Panc1 (cell line): ENCODE results near the gene MRC2. TPM values are rescaled to one million over a fixed set of nuclear protein-coding genes. Genes with fewer than 3 reads are reported as not detected.

Experiments
- ATAC-seq: fragments of 200-7000 bp; cut with Tn5 transposase; 2 replicates; pipeline ENCODE4 v1.9.1; 2020; ENCODE audit warnings: mild to moderate bottlenecking, moderate library complexity
- BruUV-seq: library from RNA; stranded (reverse); fragments of 400-500 nt; replicated peaks from 2 replicates; lab custom pipeline; 2021; lab: Mats Ljungman, UMichigan
- CTCF ChIA-PET: fragments of 300-600 bp; sonication (Branson Sonifier 250); formaldehyde crosslinking; loops from one replicate; lab custom pipeline; 2022; ENCODE audit warnings: antibody characterized with exemption; lab: Charles Lee
- POLR2A ChIA-PET: fragments of 300-600 bp; sonication (Branson Sonifier 250); formaldehyde crosslinking; loops from one replicate; lab custom pipeline; 2022; ENCODE audit warnings: antibody characterized with exemption; lab: Charles Lee
- DNase-seq: peaks from one replicate; pipeline ENCODE4 v3.0.0-alpha.2; 2010; ENCODE audit warnings: low read depth, low spot score
- H3K27ac ChIP-seq: 2 replicates; pipeline ENCODE4 v1.5.1; 2011; ENCODE audit warnings: mild to moderate bottlenecking, low read length, inconsistent platforms
- H3K27me3 ChIP-seq: fragments of 200-500 bp; sonication (Bioruptor generic); 2 replicates; pipeline ENCODE4 v1.6.0; 2014; ENCODE audit warnings: low read length, inconsistent platforms; ENCODE audit not compliant: control insufficient read depth, insufficient read depth
- H3K36me3 ChIP-seq: fragments of 200-500 bp; sonication (Bioruptor generic); 2 replicates; pipeline ENCODE4 v1.5.1; 2014; ENCODE audit warnings: inconsistent platforms, mild to moderate bottlenecking, low read length, moderate library complexity; ENCODE audit not compliant: control insufficient read depth, insufficient read depth
- H3K4me1 ChIP-seq: 2 replicates; pipeline ENCODE4 v1.5.1; 2011; ENCODE audit warnings: inconsistent platforms, mild to moderate bottlenecking, low read length, moderate library complexity; ENCODE audit not compliant: control insufficient read depth, insufficient read depth
- H3K4me3 ChIP-seq, 2 experiments: 2 replicates each; pipeline ENCODE4 v1.5.1; 2011 to 2012; ENCODE audit warnings: low read depth in 2 of 2, low read length in 2 of 2, mild to moderate bottlenecking in 2 of 2, inconsistent platforms in 1 of 2, moderate library complexity in 1 of 2
- H3K9me3 ChIP-seq: fragments of 200-500 bp; sonication (Bioruptor generic); 2 replicates; pipeline ENCODE4 v1.5.1; 2014; ENCODE audit warnings: low read depth, mild to moderate bottlenecking, inconsistent platforms, low read length, moderate library complexity; ENCODE audit not compliant: control insufficient read depth, insufficient read depth
- POLR2AphosphoS5 ChIP-seq: IDR thresholded peaks from 2 replicates; pipeline ENCODE4 v1.6.1; 2012; ENCODE audit warnings: mild to moderate bottlenecking, low read depth, low read length, moderate library complexity
- SIN3A ChIP-seq: IDR thresholded peaks from 2 replicates; pipeline ENCODE4 v1.6.1; 2012; ENCODE audit warnings: low read depth, mild to moderate bottlenecking, low read length, moderate library complexity, borderline replicate concordance; ENCODE audit not compliant: insufficient read depth
- TCF7L2 ChIP-seq: IDR thresholded peaks from 2 replicates; pipeline ENCODE4 v1.6.1; 2011; ENCODE audit warnings: mild to moderate bottlenecking, low read depth, low read length, inconsistent platforms
- in situ Hi-C: cut with HindIII; loops from 2 replicates; pipeline ENCODE4 v1.10.0; 2016; ENCODE audit warnings: low sequenced_read_pairs, low pct_unique_long_range_greater_than_20kb
- intact Hi-C: fragments of 100-400 bp; cut with micrococcal nuclease; formaldehyde crosslinking; loops from one replicate; pipeline ENCODE4 v1.10.0; 2022; ENCODE audit not compliant: unreplicated experiment
- total RNA-seq: library from RNA; stranded (reverse); gene quantifications from one replicate; pipeline ENCODE4 v1.2.1, GENCODE V29; 2021; ENCODE audit not compliant: unreplicated experiment
- TF ChIP-seq, protein P1 (sequence below): fragments of 450-650 bp; IDR thresholded peaks from 2 replicates; pipeline ENCODE4 v1.5.1; 2017; ENCODE audit warnings: mild to moderate bottlenecking
- TF ChIP-seq, protein P2 (sequence below), 2 experiments: IDR thresholded peaks; 2 replicates each; pipeline ENCODE4 v1.6.1; 2011 to 2012; ENCODE audit warnings: low read depth in 2 of 2, control low read depth in 1 of 2, low read length in 1 of 2, mild to moderate bottlenecking in 1 of 2, moderate library complexity in 1 of 2; ENCODE audit not compliant: insufficient read depth in 1 of 2

MRC2 gene
- total RNA-seq, 1 experiment from 2014 or later, result 120 TPM

DNA sequence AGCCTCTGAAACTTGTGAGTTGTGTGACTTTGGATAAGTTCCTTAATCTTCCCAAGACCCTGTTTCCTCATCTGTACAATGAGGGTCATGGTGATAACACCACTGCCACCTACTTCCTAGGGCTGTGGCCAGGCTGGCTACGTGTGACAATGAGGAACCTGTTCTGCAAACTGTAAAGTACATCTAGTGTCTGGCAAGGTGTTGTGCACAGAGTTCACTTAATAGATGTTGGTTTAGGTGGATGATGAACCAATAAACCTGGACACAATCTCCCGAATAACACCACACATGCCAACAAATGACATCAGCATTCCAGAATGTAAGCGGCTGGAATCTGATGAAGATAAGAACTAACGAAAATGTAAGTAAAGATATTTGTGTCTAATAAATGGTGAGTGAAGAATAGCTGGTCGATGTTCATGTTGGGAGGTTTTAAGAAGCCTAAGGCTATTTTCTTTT lies 98.3 kb downstream of the MRC2 start:
- ChIA-PET CTCF (no interaction called here), POLR2A (no interaction called here)
- Histone ChIP-seq H3K27ac (no peak overlapping the region), H3K36me3 (no peaks in the 10 kb centered on the region), H3K4me3 (no peak overlapping the region), H3K27me3 (no peaks in the 10 kb centered on the region), H3K9me3 (no peaks in the 10 kb centered on the region), H3K4me1 (peaks cover 7% of the 10 kb centered on the region; the same call in 1 of the 2 replicates)
- intact Hi-C loops (no loop called here), in situ Hi-C loops (no loop called here)
- BruUV-seq, result no TSS peak
- DNase-seq, result no peak
- ATAC-seq, result peak; percentile 46; the same call in 1 of the 2 replicates
- TF ChIP-seq, protein P1, sequence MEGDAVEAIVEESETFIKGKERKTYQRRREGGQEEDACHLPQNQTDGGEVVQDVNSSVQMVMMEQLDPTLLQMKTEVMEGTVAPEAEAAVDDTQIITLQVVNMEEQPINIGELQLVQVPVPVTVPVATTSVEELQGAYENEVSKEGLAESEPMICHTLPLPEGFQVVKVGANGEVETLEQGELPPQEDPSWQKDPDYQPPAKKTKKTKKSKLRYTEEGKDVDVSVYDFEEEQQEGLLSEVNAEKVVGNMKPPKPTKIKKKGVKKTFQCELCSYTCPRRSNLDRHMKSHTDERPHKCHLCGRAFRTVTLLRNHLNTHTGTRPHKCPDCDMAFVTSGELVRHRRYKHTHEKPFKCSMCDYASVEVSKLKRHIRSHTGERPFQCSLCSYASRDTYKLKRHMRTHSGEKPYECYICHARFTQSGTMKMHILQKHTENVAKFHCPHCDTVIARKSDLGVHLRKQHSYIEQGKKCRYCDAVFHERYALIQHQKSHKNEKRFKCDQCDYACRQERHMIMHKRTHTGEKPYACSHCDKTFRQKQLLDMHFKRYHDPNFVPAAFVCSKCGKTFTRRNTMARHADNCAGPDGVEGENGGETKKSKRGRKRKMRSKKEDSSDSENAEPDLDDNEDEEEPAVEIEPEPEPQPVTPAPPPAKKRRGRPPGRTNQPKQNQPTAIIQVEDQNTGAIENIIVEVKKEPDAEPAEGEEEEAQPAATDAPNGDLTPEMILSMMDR, result no peak
- no peak for TF ChIP-seq POLR2AphosphoS5
- TF ChIP-seq, protein P2, sequence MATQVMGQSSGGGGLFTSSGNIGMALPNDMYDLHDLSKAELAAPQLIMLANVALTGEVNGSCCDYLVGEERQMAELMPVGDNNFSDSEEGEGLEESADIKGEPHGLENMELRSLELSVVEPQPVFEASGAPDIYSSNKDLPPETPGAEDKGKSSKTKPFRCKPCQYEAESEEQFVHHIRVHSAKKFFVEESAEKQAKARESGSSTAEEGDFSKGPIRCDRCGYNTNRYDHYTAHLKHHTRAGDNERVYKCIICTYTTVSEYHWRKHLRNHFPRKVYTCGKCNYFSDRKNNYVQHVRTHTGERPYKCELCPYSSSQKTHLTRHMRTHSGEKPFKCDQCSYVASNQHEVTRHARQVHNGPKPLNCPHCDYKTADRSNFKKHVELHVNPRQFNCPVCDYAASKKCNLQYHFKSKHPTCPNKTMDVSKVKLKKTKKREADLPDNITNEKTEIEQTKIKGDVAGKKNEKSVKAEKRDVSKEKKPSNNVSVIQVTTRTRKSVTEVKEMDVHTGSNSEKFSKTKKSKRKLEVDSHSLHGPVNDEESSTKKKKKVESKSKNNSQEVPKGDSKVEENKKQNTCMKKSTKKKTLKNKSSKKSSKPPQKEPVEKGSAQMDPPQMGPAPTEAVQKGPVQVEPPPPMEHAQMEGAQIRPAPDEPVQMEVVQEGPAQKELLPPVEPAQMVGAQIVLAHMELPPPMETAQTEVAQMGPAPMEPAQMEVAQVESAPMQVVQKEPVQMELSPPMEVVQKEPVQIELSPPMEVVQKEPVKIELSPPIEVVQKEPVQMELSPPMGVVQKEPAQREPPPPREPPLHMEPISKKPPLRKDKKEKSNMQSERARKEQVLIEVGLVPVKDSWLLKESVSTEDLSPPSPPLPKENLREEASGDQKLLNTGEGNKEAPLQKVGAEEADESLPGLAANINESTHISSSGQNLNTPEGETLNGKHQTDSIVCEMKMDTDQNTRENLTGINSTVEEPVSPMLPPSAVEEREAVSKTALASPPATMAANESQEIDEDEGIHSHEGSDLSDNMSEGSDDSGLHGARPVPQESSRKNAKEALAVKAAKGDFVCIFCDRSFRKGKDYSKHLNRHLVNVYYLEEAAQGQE (IDR thresholded peaks at IDR 0.05; ENCODE audit: insufficient read depth in 1 of 2, low read depth in 2 of 2, low read length in 1 of 2), result no peak
- no peak for TF ChIP-seq SIN3A

DNA sequence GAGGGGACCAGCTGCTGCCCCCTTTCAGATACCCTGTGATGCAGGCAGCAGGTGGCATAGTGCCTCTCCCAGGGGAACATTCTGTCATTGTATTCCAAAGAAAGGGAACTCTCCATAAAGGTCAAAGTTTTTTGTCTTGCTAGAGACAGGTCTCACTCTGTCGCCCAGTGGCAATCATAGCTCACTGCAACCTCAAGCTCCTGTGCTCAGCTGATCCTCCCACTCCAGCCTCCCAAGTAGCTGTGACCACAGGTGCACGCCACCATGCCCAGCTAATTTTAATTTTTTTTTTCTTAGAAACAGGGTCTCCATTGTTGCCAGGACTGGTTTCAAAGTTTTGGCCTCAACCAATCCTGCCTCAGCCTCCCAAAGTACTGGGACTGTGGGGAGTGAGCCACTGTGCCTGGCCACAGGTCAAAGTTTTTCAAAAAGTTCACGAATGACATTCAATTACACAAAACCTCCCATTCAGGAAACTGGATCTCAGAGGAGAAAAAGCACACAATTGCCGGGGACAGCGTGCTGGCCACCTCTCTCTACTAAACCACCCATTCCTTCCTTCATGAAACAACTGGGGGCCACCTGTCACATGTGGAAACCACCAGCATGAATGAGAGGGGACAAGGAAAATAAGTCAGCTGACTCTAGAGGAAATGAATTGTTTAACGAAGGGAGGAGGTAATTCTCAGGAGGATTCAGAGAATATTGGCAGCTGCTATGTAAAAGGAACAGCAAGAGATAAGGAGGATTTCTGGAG lies 100.6 kb downstream of the MRC2 start:
- Histone ChIP-seq H3K4me1 (peaks cover 7% of the 10 kb centered on the region; the same call in 1 of the 2 replicates), H3K36me3 (no peaks in the 10 kb centered on the region), H3K9me3 (no peaks in the 10 kb centered on the region), H3K27me3 (no peaks in the 10 kb centered on the region), H3K27ac (no peak overlapping the region), H3K4me3 (no peak overlapping the region)
- POLR2A ChIA-PET, result interaction anchor here (0.7 kb wide), 1 partner anchor 398 kb away, joined by 3 read pairs; no protein-coding TSS in a partner anchor
- no TSS peak for BruUV-seq
- in situ Hi-C loops, result no loop called here
- ATAC-seq (peak; percentile 66; the same call in 1 of the 2 replicates), DNase-seq (no peak)
- intact Hi-C loops, result no loop called here
- TF ChIP-seq, protein P2 (IDR thresholded peaks at IDR 0.05; ENCODE audit: insufficient read depth in 1 of 2, low read depth in 2 of 2, low read length in 1 of 2), result no peak
- TF ChIP-seq POLR2AphosphoS5 (no peak), SIN3A (no peak), TCF7L2 (no peak)
- TF ChIP-seq, protein P1, result no peak; the same call in 1 of the 2 replicates
- CTCF ChIA-PET, result interaction anchor here (0.7 to 1.0 kb wide), 2 partner anchors 18 to 22 kb away, joined by 3 to 4 read pairs; no protein-coding TSS in a partner anchor
